Measurements from ENCODE around the gene OAS3. TPM values are rescaled to one million over a fixed set of nuclear protein-coding genes. Genes with fewer than 3 reads are reported as not detected.
A peak's percentile ranks its signal among the peaks of the same experiment; 100 is the strongest.

Gene OAS3
- total RNA-seq, 1 donor from 2014 or later: 20.1 TPM

DNA sequence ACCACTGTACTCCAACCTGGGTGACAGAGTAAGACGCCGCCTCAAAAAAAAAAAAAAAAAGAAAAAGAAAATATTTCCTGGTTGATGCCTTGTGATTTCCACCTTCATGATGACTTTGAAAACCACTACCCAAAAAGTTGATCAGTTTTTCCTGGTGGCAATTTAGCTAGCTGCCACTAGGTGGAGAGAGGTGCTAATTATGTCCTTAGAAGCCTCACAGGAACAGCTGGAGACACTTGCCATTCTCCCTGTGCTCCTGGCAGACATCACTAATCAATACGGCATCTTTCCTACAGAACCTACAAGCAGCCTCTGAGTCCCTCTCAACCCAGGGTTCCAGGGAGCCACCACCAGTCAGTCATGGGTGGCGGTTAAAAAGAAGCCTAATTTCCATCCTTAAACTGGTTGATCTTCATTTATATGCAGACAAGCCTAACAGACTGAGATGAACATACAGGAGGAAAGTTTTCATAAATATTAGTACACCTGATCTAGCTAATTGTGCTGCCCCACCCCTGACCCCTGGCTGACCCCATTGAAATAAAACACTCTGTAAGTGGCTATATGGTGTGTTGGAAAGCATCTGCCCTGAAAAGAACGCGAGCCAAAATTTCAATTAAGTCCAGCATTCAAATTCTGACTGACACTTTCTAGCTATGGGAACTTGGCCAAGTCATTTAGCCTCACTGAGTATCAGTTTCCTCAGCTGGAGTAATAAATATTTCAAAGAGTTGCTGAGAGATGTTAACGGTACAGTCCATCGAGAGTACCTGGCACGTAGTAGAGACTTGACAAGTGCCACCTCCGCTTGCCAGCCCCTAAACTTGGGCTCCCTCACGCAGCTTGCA is 37.8 kb upstream of the OAS3 start:
- Histone ChIP-seq H3K9me3 (no peaks in the 10 kb centered on the region), H3K27ac (no peak overlapping the region), H3K4me1 (peaks cover 4% of the 10 kb centered on the region), H3K36me3 (no peaks in the 10 kb centered on the region), H3K27me3 (no peaks in the 10 kb centered on the region), H3K4me3 (no peak overlapping the region)
- intact Hi-C loops (cut with DNase I): no loop called here
- TF ChIP-seq, protein P1, sequence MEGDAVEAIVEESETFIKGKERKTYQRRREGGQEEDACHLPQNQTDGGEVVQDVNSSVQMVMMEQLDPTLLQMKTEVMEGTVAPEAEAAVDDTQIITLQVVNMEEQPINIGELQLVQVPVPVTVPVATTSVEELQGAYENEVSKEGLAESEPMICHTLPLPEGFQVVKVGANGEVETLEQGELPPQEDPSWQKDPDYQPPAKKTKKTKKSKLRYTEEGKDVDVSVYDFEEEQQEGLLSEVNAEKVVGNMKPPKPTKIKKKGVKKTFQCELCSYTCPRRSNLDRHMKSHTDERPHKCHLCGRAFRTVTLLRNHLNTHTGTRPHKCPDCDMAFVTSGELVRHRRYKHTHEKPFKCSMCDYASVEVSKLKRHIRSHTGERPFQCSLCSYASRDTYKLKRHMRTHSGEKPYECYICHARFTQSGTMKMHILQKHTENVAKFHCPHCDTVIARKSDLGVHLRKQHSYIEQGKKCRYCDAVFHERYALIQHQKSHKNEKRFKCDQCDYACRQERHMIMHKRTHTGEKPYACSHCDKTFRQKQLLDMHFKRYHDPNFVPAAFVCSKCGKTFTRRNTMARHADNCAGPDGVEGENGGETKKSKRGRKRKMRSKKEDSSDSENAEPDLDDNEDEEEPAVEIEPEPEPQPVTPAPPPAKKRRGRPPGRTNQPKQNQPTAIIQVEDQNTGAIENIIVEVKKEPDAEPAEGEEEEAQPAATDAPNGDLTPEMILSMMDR (IDR thresholded peaks at IDR 0.05): peak; percentile 9 to 52 (median 41)
- TF ChIP-seq POLR2A (IDR thresholded peaks at IDR 0.05) (no peak), POLR2AphosphoS5 (IDR thresholded peaks at IDR 0.05; ENCODE audit: insufficient read depth in 1 of 2, low read depth in 1 of 2) (peak in 1 of 2 donors; percentile 9)
- peak in 1 of 2 donors; percentile 3 for DNase-seq (ENCODE audit: extremely low spot score in 2 of 2)

DNA sequence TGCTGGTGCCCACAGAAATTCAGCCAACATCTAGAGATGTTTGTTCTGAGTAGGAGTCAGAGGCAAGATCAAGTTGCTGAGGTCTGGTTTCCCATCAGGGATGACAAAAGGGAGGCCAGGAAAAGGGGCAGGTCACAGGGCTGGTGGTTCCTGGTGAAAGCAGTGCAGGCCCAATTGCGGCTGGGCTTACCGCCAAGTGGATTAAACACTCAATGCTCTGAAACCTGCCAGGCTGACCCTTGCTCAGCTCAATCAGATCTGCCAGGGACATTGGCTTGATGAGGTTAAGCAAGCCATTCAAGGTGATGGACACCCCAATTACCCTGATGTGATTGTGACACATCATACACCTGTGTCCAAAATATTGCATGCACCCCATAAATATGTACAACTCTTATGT is 37.0 kb upstream of the OAS3 start:
- intact Hi-C loops (cut with DNase I): no loop called here
- no peak overlapping the region for H3K27ac ChIP-seq
- TF ChIP-seq, protein P1 (IDR thresholded peaks at IDR 0.05): no peak
- no peak for TF ChIP-seq POLR2A (IDR thresholded peaks at IDR 0.05)
- TF ChIP-seq POLR2AphosphoS5 (IDR thresholded peaks at IDR 0.05; ENCODE audit: insufficient read depth in 1 of 2, low read depth in 1 of 2): no peak

DNA sequence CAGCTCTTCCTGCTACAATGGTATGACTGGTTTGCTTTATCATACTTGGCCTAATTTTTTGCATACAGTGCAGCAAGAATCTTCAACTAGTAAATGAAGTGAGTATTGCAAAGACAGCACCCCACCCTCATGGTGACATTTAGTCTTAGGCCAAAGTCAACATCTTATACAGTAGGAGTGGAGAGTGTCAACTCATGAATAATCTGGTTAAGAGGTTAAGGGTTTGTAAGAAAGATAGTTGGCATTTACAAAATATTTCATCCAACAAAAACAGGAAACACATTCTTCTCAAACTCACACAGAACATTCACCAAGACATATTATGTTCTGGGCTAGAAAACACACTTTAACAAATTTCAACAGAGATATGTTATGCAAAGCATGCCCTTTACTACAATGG is 33.7 kb upstream of the OAS3 start:
- H3K4me3 ChIP-seq: no peak overlapping the region
- H3K27ac ChIP-seq: no peak overlapping the region
- H3K9me3 ChIP-seq: no peaks in the 10 kb centered on the region
- intact Hi-C loops (cut with DNase I): no loop called here
- H3K4me1 ChIP-seq: peaks cover 40% of the 10 kb centered on the region
- no peaks in the 10 kb centered on the region for H3K36me3 ChIP-seq
- no peak for TF ChIP-seq POLR2A (IDR thresholded peaks at IDR 0.05)
- no peak for TF ChIP-seq POLR2AphosphoS5 (IDR thresholded peaks at IDR 0.05; ENCODE audit: insufficient read depth in 1 of 2, low read depth in 1 of 2)
- TF ChIP-seq, protein P1 (IDR thresholded peaks at IDR 0.05): no peak
- DNase-seq (ENCODE audit: extremely low spot score in 2 of 2): no peak
- no peaks in the 10 kb centered on the region for H3K27me3 ChIP-seq

More for the DNA sequence above, 37.0 kb upstream of the OAS3 start:
- no peaks in the 10 kb centered on the region for H3K9me3 ChIP-seq
- no peak overlapping the region for H3K4me3 ChIP-seq
- no peaks in the 10 kb centered on the region for H3K27me3 ChIP-seq
- DNase-seq (ENCODE audit: extremely low spot score in 2 of 2): peak in 1 of 2 donors; percentile 27
- H3K4me1 ChIP-seq: peaks cover 12% of the 10 kb centered on the region
- no peaks in the 10 kb centered on the region for H3K36me3 ChIP-seq

DNA sequence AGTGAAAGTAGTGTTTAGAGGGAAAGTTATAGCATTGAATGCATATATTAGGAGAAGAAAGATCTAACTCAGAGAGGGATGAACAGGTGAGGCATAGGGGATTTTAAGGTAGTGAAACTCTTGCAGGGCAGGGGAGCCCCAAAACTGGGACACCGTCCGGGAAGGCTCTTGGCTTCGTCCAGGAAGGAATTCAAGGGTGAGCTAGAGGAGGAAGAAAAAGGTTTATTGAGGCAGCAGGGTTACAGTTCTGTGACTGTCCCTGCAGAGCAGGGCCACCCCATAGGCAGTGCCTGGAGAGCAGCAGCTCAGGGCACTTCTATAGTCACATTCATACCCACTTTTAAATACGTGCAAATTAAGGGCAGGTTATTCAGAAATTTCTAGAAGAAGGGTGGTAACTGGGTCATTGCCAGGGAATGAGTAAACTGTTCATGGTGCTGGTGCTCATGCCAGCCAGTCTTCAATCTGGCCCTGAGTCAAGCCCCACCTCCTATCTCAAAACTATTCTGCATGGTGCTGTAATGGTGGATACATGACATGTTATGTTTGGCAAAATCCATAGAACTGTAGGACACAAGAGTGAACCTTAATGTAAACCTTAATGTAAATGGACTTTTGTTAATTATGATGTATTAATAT is 32.7 kb upstream of the OAS3 start:
- TF ChIP-seq, protein P1 (IDR thresholded peaks at IDR 0.05): no peak
- no peak for TF ChIP-seq POLR2A (IDR thresholded peaks at IDR 0.05)
- no peak for TF ChIP-seq POLR2AphosphoS5 (IDR thresholded peaks at IDR 0.05; ENCODE audit: insufficient read depth in 1 of 2, low read depth in 1 of 2)
- H3K27me3 ChIP-seq: no peaks in the 10 kb centered on the region
- peak; percentile 56 to 64 for DNase-seq (ENCODE audit: extremely low spot score in 2 of 2)
- H3K9me3 ChIP-seq: no peaks in the 10 kb centered on the region
- H3K27ac ChIP-seq: peak overlapping the region; percentile 31
- intact Hi-C loops (cut with DNase I): no loop called here
- peaks cover 40% of the 10 kb centered on the region for H3K4me1 ChIP-seq
- H3K4me3 ChIP-seq: no peak overlapping the region
- no peaks in the 10 kb centered on the region for H3K36me3 ChIP-seq
